Activated naive CD4-positive, alpha-beta T cell treated with anti-CD3 and anti-CD28 coated beads for 36 hours (primary cell): ENCODE results near the gene KCNK15. TPM values are rescaled to one million over a fixed set of nuclear protein-coding genes. Genes with fewer than 3 reads are reported as not detected.

Experiments
- CTCF ChIA-PET: fragments of 350-600 bp; sonication (Branson Sonifier 250); formaldehyde crosslinking; loops from one replicate; lab custom pipeline; 2021; ENCODE audit warnings: antibody characterized with exemption; lab: Charles Lee
- DNase-seq: peaks from one replicate; pipeline ENCODE4 v3.0.0-alpha.2; 2020
- H3K27ac Mint-ChIP-seq: one replicate; pipeline ENCODE4 v1.8.0; 2021; ENCODE audit warnings: mild to moderate bottlenecking, mixed read lengths
- H3K27me3 Mint-ChIP-seq: one replicate; pipeline ENCODE4 v1.8.0; 2021; ENCODE audit warnings: low read depth, mixed read lengths
- H3K36me3 Mint-ChIP-seq: one replicate; pipeline ENCODE4 v1.8.0; 2021; ENCODE audit warnings: low read depth, mixed read lengths
- H3K4me1 Mint-ChIP-seq: one replicate; pipeline ENCODE4 v1.8.0; 2021; ENCODE audit warnings: low read depth, mixed read lengths
- H3K4me3 Mint-ChIP-seq: one replicate; pipeline ENCODE4 v1.8.0; 2021; ENCODE audit warnings: mild to moderate bottlenecking, moderate library complexity, mixed read lengths
- H3K9me3 Mint-ChIP-seq: one replicate; pipeline ENCODE4 v1.8.0; 2021; ENCODE audit warnings: mixed read lengths
- intact Hi-C: fragments of 100-400 bp; cut with micrococcal nuclease; formaldehyde crosslinking; loops from one replicate; pipeline ENCODE4 v1.15.1; 2023
- total RNA-seq, 2 experiments: library from RNA; stranded (reverse); gene quantifications; one replicate each; pipeline ENCODE4 v1.2.3, GENCODE V29; 2021

KCNK15 gene
- total RNA-seq, 2 experiments from 2014 or later: 0.96 to 1.0 TPM

DNA sequence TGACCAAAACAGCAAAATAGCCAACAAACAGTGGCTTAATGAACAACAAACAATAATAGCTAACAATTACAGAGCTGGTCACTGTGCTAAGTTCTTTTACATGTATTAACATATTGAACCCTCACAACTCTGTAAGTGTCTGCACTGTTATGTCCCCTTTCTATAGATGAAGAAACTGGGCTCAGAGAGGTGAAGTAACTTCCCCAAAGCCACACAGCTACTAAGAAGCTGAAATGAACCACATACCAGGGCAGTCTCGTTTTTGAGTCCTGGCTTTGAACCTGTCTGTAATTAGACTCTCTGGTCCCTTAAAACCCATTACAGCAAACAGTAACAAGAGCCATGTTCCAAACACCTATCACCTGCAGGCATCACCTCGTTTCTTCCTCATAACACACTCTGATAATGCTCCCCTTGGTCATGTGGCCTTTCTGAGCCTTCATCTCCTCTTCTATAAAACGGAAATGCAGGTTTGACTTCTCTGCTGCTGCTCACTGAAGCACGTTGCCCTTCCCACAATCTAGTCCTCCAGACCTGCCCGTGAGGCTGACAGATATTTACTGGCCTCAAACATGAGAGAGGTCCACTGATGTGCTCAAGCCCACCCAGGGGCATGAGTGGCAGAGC is 23.3 kb downstream of the KCNK15 start:
- Mint-ChIP-seq H3K4me3 (no peak overlapping the region), H3K4me1 (no peaks in the 10 kb centered on the region), H3K27ac (no peak overlapping the region), H3K36me3 (no peaks in the 10 kb centered on the region), H3K27me3 (peaks cover 13% of the 10 kb centered on the region), H3K9me3 (no peaks in the 10 kb centered on the region)
- CTCF ChIA-PET: interaction anchor here (1.0 kb wide), 1 partner anchor 21 kb away, joined by 4 read pairs; no protein-coding TSS in a partner anchor
- DNase-seq: no peak
- intact Hi-C loops: no loop called here

DNA sequence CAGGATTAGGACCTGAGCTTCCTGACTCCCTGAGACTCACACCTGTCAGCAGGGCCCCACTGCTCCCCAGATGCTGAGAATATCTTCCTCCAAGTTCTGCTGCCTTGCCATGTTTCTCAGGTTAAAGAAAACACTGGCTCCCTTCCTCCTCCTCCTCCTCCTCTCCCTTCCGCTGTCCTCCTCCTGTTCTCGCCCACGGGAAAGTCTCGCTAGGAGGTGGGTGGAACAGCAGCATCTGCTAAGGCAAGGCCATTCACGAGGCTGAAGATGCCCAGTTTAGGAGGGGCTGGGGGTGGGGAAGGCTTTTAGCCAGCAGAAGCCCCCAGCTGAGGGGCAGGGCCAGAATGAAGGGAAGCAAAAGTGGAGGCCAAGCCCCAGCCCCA is 23.8 kb downstream of the KCNK15 start:
- Mint-ChIP-seq H3K4me3 (no peak overlapping the region), H3K9me3 (no peaks in the 10 kb centered on the region), H3K36me3 (no peaks in the 10 kb centered on the region), H3K27ac (no peak overlapping the region), H3K4me1 (no peaks in the 10 kb centered on the region), H3K27me3 (peaks cover 13% of the 10 kb centered on the region)
- DNase-seq: no peak
- intact Hi-C loops: no loop called here
- CTCF ChIA-PET: no interaction called here

DNA sequence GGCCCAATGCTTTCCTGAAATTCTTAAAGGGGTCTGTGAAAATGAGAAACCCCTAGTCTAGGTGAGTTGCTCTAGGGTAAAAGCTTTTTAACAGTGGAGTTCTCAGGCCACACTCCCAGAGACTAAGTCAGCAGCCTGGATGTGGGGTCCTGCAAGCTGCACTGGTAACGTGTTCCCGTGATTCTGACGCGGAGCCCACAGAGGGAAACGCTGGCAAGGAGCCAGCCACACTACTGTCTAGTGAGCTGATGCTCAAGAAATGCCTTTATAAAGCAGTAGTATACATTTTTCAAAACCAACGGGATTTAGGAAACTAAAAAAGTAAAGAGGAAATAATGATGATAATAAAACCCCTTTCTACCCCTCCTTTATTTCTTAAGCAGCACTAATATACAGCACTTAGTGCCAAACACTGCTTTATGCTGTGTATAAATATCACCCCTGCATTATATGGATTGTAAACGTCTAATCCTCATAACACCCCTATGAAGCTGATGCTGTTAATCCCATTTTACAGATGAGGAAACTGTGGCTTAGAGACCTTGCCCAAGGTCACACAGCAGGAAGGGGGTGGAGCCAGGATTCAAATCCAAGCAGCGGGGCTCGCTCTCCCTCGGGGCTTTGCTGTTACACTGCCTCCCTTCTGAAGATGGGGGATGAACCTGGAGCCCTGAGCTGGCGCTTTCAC is 25.0 kb downstream of the KCNK15 start:
- no peaks in the 10 kb centered on the region for H3K36me3 Mint-ChIP-seq
- DNase-seq: no peak
- H3K4me3 Mint-ChIP-seq: no peak overlapping the region
- no peaks in the 10 kb centered on the region for H3K9me3 Mint-ChIP-seq
- intact Hi-C loops: no loop called here
- peaks cover 13% of the 10 kb centered on the region for H3K27me3 Mint-ChIP-seq
- CTCF ChIA-PET: no interaction called here
- H3K4me1 Mint-ChIP-seq: no peaks in the 10 kb centered on the region
- H3K27ac Mint-ChIP-seq: no peak overlapping the region

DNA sequence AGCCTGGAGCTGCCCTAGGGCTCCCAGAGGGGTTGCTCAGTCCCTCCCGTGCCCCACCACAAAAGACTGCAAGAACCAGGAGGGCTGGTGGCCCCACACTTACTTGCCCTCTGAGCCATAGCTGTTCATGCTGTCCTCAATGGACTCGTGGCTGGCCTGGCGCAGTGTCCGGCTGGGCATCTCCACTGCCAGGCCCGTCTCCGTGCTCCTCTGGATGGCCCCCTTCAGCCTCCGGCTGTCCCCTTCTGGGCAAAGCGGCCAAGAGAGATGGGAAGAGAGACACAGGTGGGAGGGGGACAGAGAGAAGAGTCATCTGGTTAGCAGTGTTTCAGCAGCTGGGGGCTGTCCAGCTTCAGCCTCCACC is 25.5 kb downstream of the KCNK15 start:
- Mint-ChIP-seq H3K36me3 (no peaks in the 10 kb centered on the region), H3K4me3 (no peak overlapping the region), H3K9me3 (no peaks in the 10 kb centered on the region), H3K27me3 (peaks cover 13% of the 10 kb centered on the region), H3K4me1 (no peaks in the 10 kb centered on the region), H3K27ac (no peak overlapping the region)
- intact Hi-C loops: no loop called here
- CTCF ChIA-PET: no interaction called here
- no peak for DNase-seq

DNA sequence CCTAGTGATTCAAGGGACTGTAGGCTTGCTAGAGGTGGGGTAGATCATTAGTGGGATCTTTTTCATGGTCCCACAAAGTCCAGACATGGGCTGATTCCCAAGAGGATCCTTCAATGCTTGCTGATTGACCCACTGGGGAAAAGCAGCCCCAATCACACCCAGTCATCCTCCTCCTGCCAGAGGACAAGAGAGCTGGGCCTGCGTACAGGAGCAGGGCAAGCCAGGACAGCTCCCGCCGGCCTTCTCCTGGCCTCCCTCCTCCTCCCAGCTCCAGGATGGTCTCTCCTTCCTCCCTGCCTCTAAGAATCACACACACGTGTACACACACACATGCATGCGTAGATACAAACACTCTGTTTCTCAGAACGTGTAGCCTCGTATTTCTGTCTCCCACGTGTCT is 27.0 kb downstream of the KCNK15 start:
- intact Hi-C loops: no loop called here
- Mint-ChIP-seq H3K4me3 (no peak overlapping the region), H3K4me1 (no peaks in the 10 kb centered on the region), H3K27ac (no peak overlapping the region), H3K27me3 (peaks cover 13% of the 10 kb centered on the region), H3K9me3 (no peaks in the 10 kb centered on the region), H3K36me3 (no peaks in the 10 kb centered on the region)
- CTCF ChIA-PET: no interaction called here
- DNase-seq: no peak

DNA sequence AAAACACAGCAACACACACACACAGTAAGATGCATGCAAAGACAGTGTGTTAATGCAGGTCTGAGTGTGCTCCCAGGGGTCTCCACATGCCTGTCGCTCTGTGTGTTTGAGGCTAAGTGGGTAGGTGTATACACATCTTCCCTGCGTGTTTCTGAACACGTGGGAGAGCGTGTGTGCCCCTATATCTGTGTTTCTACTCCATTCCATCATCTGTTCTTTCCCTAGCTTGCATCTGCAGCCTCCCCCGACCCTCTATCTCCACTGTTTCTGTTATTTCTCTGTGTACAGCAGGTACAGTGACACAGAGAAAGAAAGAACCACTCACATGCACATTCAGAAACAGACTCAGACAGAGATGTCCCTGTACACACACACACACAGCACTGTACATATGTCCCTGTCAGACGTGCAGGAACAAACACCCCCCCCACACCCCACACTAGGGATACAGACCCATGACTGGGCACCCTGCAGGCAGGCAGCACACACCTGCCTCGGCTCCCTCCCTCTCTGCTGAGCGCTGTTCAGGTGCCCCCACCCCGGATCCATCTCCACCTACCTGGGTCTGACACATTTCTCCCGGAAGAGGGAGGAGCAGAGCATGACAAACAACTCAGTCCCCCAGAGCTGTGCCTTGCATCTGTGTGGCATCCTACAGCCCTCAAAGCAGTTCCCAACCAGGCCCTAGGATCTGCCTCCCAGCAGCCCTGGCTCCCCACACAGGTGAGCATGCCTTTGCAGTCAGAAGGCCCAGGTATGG is 27.6 kb downstream of the KCNK15 start:
- peaks cover 16% of the 10 kb centered on the region for H3K27me3 Mint-ChIP-seq
- no peaks in the 10 kb centered on the region for H3K9me3 Mint-ChIP-seq
- no peaks in the 10 kb centered on the region for H3K4me1 Mint-ChIP-seq
- no peak overlapping the region for H3K4me3 Mint-ChIP-seq
- intact Hi-C loops: no loop called here
- no peak overlapping the region for H3K27ac Mint-ChIP-seq
- H3K36me3 Mint-ChIP-seq: no peaks in the 10 kb centered on the region
- CTCF ChIA-PET: no interaction called here
- no peak for DNase-seq

DNA sequence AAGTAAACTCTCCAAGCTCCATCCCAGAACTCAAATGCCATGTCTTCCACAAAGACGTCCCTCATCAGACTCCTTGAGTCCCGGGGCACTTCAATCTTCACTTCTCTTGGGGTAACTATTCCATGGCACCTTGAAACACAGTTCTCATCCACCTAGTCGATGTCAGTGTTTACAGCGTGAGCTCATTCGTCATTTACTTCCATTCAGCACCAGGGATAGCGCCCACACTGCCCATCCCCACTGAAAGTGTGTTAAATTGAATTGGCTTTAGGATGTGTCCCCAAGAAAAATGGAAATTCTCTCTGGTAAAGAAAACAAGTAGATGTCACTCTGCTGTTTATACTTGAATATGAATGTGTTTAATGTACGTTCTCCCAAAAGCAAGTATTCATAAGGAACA is 31.3 kb downstream of the KCNK15 start:
- CTCF ChIA-PET: interaction anchor here (0.6 to 1.3 kb wide), 2 partner anchors 92 to 524 kb away, joined by 3 to 4 read pairs; no protein-coding TSS in a partner anchor
- H3K27me3 Mint-ChIP-seq: peaks cover 11% of the 10 kb centered on the region
- no peak overlapping the region for H3K27ac Mint-ChIP-seq
- H3K4me1 Mint-ChIP-seq: no peaks in the 10 kb centered on the region
- H3K4me3 Mint-ChIP-seq: no peak overlapping the region
- H3K9me3 Mint-ChIP-seq: peaks cover 2% of the 10 kb centered on the region
- intact Hi-C loops: no loop called here
- H3K36me3 Mint-ChIP-seq: no peaks in the 10 kb centered on the region
- DNase-seq: peak; percentile 41

DNA sequence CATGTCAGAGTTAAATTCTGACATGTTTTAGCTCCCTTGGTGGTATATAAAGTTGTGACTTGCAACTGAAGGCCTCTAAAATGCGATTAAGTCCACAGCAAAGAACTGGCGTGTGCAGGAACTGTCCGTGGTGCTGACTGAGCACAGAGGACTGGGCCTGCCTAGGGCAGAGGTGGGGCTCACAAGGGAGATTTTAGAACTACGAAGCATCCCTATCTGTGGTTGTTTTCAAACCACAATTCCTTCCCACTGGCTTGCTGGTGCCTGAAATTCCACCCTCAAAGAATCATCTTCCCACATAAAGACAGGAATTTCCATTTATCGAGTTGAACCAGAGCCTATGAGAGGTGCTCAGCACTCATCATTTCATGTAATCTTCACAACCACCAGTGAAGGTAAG is 34.6 kb downstream of the KCNK15 start:
- peak; percentile 69 for DNase-seq
- Mint-ChIP-seq H3K36me3 (no peaks in the 10 kb centered on the region), H3K4me1 (no peaks in the 10 kb centered on the region), H3K27me3 (peaks cover 11% of the 10 kb centered on the region), H3K9me3 (peaks cover 2% of the 10 kb centered on the region), H3K27ac (no peak overlapping the region), H3K4me3 (no peak overlapping the region)
- intact Hi-C loops: no loop called here
- CTCF ChIA-PET: no interaction called here

DNA sequence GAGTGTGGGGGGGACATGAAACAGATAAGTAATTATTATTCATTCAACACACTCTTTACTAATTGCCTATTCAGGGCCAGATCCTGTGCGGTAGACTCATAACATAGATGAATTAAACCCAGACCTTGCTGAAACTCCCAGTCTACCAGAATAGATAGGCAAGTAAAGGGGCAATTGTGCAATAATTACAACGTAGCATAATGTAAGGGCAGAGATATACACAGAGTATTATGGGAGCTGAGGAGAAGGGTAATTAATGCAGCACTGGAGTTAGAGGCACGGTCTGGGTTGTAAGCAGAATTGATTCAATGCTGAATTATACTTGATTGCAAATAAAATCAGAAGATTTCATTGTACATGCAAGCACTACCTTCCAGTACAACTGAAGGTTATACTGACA is 35.5 kb downstream of the KCNK15 start:
- H3K27me3 Mint-ChIP-seq: peaks cover 10% of the 10 kb centered on the region
- no peaks in the 10 kb centered on the region for H3K36me3 Mint-ChIP-seq
- DNase-seq: no peak
- no peaks in the 10 kb centered on the region for H3K4me1 Mint-ChIP-seq
- H3K4me3 Mint-ChIP-seq: no peak overlapping the region
- peaks cover 2% of the 10 kb centered on the region for H3K9me3 Mint-ChIP-seq
- CTCF ChIA-PET: no interaction called here
- H3K27ac Mint-ChIP-seq: no peak overlapping the region
- intact Hi-C loops: no loop called here

DNA sequence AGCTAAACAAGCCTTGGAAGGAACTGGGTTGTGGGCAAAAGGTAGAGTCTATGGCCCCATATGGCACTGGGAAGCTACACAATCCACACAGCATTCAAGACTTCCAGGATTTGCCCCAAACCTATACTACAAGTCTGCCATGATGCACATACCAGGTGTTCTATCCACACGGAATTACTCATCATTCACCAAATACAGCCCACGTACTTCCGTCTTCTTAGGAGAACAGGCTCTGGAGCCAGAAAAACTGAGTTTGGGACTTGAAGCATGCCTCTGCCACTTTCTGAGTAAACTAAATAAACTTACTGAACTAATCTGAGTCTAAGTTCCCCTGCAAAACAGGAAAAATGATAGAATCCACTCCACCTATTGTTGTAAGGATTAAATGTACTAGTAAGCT is 36.1 kb downstream of the KCNK15 start:
- Mint-ChIP-seq H3K27ac (no peak overlapping the region), H3K27me3 (peaks cover 9% of the 10 kb centered on the region), H3K4me3 (no peak overlapping the region), H3K4me1 (no peaks in the 10 kb centered on the region), H3K9me3 (peaks cover 2% of the 10 kb centered on the region), H3K36me3 (no peaks in the 10 kb centered on the region)
- DNase-seq: no peak
- intact Hi-C loops: no loop called here
- CTCF ChIA-PET: no interaction called here

DNA sequence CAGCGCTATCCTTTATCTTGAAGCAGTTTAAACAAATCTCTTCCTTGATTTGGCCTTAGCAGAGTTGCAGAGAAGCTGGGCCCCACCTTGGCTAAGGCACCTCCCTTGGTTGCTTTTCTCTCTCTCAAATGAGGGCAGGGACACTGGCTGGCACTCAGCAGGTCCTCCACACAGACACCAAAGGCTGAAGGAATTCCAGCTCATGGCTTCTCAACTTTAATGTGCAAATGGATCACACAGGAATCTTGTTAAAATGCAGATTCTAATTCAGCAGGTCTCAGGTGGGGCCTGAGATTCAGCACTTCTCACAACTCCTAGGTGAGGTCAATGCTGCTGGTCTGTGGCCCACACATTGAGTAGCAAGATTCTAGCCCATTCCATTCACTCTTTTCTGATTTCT is 39.0 kb downstream of the KCNK15 start:
- intact Hi-C loops: no loop called here

DNA sequence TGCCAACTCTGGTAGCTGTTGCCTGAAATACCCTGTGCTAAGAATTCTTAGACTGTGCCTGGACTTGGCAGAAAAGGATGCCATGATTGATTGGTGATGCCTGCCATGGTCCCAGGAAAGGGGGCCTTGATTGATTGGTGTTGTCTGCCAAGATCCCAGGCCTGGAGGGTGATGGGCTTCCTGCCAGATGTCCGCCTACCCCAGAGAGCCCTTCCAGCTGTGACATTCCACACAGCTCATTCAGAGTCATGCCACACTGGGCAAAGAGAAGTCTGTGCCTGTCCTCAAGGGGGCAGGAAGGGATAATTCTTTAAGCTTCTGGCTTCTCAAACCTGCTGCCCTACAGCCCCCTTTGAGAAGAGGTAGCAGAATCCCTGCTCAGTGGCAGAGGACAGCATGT is 40.1 kb downstream of the KCNK15 start:
- Mint-ChIP-seq H3K27me3 (peaks cover 4% of the 10 kb centered on the region), H3K9me3 (no peaks in the 10 kb centered on the region), H3K4me1 (no peaks in the 10 kb centered on the region), H3K27ac (no peak overlapping the region), H3K36me3 (no peaks in the 10 kb centered on the region), H3K4me3 (no peak overlapping the region)
- DNase-seq: no peak
- intact Hi-C loops: no loop called here
- CTCF ChIA-PET: interaction anchor here (2.0 kb wide), 1 partner anchor 11 kb away, joined by 5 read pairs; no protein-coding TSS in a partner anchor

More for the DNA sequence above, 39.0 kb downstream of the KCNK15 start:
- H3K9me3 Mint-ChIP-seq: peaks cover 2% of the 10 kb centered on the region
- no peaks in the 10 kb centered on the region for H3K4me1 Mint-ChIP-seq
- peaks cover 4% of the 10 kb centered on the region for H3K27me3 Mint-ChIP-seq
- no peak for DNase-seq
- no peak overlapping the region for H3K4me3 Mint-ChIP-seq
- CTCF ChIA-PET: interaction anchor here (1.0 to 2.0 kb wide), 2 partner anchors 12 to 38 kb away, joined by 3 to 5 read pairs; no protein-coding TSS in a partner anchor
- no peaks in the 10 kb centered on the region for H3K36me3 Mint-ChIP-seq
- no peak overlapping the region for H3K27ac Mint-ChIP-seq
